HUES48 (cell line): ENCODE results near the gene STK24.
"Not testable (repeated sequence)": the region's sequence is repeated elsewhere in the genome, so short reads cannot be mapped to it uniquely, and the experiment has no call there.

Experiments
- H3K27ac ChIP-seq: one replicate; pipeline ENCODE4 v1.7.0; 2013; ENCODE audit warnings: low read depth, low read length, inconsistent platforms
- H3K27me3 ChIP-seq: 2 replicates; pipeline ENCODE4 v1.6.1; 2013; ENCODE audit warnings: mild to moderate bottlenecking, low read length; ENCODE audit not compliant: control insufficient read depth, insufficient read depth
- H3K36me3 ChIP-seq: 2 replicates; pipeline ENCODE4 v1.6.1; 2013; ENCODE audit warnings: low read length; ENCODE audit not compliant: control insufficient read depth, insufficient read depth
- H3K4me1 ChIP-seq: 2 replicates; pipeline ENCODE4 v1.6.1; 2013; ENCODE audit warnings: mild to moderate bottlenecking, low read length; ENCODE audit not compliant: control insufficient read depth, insufficient read depth
- H3K4me3 ChIP-seq: 2 replicates; pipeline ENCODE4 v1.5.1; 2013; ENCODE audit warnings: mild to moderate bottlenecking, low read depth, low read length
- H3K9ac ChIP-seq: 2 replicates; pipeline ENCODE4 v1.6.1; 2013; ENCODE audit warnings: mild to moderate bottlenecking, low read depth, low read length, moderate library complexity
- H3K9me3 ChIP-seq: 2 replicates; pipeline ENCODE4 v1.6.1; 2013; ENCODE audit warnings: low read length; ENCODE audit not compliant: control insufficient read depth, insufficient read depth

Gene STK24

DNA sequence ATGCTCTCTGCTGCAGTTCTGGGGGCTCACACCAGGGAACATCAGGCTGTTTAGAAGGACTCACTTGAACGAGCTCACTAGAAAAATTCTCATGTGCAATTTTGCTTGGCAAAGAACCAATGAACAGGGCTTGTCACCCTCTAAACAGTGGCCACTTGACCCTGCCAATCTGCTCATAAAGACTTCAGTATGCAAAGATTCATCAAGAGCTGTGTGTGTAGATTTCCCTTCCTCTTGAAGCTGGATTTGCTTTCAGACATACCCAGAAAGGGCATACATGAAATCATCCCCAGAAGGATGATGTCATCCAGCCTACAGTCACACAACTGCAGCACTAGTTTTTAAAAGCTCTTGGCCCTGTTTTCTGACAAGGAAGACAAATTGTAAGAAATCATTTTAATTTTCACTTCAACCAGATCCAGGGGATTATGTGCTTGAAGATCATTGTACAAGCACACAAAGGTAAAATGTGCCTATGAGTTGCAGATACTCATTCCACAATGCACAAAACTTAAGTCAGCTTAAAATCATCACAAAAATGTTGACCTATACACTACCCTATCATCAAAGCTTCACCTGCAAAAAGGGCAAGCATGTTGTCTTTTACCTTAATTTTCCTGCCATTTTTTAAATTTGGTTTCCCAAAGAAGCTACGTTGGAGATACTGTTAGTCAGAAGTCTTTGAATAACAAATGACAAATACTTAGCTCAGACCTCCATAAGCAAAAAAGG lies 5.2 kb upstream of the STK24 start:
- no peaks in the 10 kb centered on the region for H3K36me3 ChIP-seq
- H3K9me3 ChIP-seq, result no peaks in the 10 kb centered on the region
- H3K27me3 ChIP-seq, result no peaks in the 10 kb centered on the region
- H3K4me3 ChIP-seq, result no peak overlapping the region
- H3K4me1 ChIP-seq, result peaks cover 16% of the 10 kb centered on the region
- H3K27ac ChIP-seq, result no peak overlapping the region
- H3K9ac ChIP-seq, result no peak overlapping the region

DNA sequence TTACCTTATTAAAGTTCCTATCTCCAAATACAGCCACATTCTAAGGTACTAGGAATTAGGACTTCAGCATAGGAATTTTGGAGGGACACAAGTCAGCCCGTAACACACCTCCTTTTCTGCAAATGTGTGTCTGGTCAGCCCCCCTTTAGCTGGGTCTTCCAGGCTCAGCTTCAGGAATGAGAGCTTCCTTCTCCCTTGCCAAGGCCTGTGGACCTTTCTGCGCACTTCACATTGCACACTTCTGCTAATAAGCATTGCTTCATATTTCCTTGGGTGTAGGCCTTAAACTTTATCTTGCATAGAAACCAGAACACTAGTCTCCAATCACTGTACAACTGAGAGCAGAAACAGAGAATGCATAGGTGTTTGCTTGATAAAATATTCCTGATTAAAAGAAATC lies 4.5 kb upstream of the STK24 start:
- H3K27me3 ChIP-seq, result no peaks in the 10 kb centered on the region
- H3K9ac ChIP-seq, result no peak overlapping the region
- no peaks in the 10 kb centered on the region for H3K9me3 ChIP-seq
- H3K4me3 ChIP-seq, result no peak overlapping the region
- H3K36me3 ChIP-seq, result no peaks in the 10 kb centered on the region
- H3K4me1 ChIP-seq, result peaks cover 16% of the 10 kb centered on the region
- H3K27ac ChIP-seq, result no peak overlapping the region

DNA sequence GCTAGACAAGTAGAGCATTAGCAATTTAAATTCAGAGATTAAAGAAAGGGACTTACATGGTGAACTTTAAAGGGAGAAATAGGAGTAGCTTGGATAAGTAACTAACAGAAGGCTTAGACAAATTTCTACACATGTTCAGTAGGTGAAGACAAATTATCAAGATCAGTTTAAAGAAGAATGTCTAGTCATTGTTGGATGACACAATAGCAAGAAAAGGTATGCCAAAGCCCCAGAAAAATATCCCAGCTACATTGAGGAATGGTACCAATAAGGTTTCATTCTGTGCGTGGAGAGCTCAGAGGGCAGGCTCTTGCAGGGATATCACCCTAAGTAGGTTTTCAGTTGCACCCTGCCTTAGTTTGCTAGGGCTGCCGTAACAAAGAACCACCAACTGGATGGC lies 3.5 kb upstream of the STK24 start:
- H3K27ac ChIP-seq, result no peak overlapping the region
- H3K4me3 ChIP-seq, result no peak overlapping the region
- no peak overlapping the region for H3K9ac ChIP-seq
- peaks cover 18% of the 10 kb centered on the region for H3K4me1 ChIP-seq
- no peaks in the 10 kb centered on the region for H3K36me3 ChIP-seq
- no peaks in the 10 kb centered on the region for H3K27me3 ChIP-seq
- no peaks in the 10 kb centered on the region for H3K9me3 ChIP-seq

DNA sequence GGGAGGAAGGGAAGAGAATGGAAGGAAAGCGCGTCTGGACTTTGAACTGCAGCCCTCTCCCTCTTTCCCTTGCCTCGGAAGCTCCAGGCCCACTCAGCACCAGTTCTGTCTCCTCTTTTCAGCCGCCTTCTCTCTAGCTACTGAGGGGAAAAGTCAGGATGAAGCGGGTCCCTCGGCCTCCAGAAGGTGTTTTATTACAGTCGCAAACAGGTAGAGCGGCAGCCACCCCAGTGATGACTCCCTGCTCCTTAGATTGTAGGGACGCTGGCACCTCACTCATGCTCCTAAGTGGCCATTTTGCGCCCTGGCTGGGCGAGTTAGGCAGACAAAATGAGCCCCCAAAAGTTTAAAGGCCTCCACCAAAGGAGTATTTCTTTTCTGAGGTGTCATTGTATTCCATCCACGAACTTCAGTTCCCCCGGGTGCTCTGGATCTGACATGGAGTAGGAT lies 954 bp upstream of the STK24 start:
- Histone ChIP-seq H3K4me1 (peaks cover 41% of the 10 kb centered on the region), H3K27me3 (no peaks in the 10 kb centered on the region), H3K9me3 (no peaks in the 10 kb centered on the region), H3K27ac (peak overlapping the region; percentile 94), H3K4me3 (peak overlapping the region; percentile 71), H3K36me3 (no peaks in the 10 kb centered on the region), H3K9ac (peak overlapping the region; percentile 82)

DNA sequence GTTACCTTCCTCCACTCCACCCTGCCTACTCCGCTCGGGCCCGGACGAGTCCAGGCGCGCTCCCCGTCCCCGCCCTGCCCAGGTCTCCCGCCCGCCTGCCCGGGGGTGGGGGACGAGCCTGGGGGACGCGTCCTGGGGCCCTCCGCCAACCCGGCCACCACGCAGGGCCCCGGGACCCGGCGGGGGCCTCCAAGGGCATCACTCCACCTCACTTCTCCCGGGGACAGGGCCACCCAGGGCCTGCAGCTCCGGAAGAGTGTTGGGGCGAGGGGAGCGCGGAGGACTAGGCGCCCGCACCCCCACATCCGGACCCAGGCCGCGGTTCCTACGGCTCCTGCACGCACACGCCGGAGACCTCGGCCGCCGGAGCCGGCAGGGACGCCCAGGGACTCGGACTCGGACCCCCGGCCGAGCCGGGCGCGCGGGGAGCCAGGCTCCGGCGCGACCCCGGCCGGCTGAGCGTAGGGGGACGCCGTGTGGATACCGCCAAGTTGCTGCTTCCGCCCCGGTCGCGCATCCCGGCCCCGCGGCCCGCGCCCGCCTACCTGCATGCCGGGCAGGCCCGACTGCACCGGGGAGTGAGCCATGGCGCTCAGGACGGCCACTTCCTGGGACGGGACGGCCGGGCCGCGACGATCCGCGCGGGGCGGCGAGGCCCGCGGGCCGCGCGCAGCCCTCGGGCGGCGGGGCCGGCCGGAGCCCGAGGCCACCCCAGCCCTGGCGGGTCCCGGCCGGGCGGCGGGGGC lies 534 bp downstream of the STK24 start:
- no peaks in the 10 kb centered on the region for H3K36me3 ChIP-seq

DNA sequence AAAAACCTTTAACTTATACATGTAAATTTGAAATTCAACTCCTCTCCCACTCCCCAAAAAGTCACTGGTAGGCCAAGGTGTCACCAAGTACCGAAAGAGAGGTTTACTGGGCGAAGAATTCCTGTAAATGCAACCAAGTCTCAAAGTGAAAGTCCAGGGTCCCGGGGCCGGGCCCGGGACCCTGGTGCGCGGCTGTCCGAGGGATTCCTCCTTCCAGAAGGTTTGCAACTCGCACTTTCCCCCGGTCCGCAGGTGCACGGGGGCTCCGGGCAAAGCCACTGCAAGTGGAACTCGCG lies 1.1 kb downstream of the STK24 start:
- Histone ChIP-seq H3K27me3 (no peaks in the 10 kb centered on the region), H3K9ac (peak overlapping the region; percentile 78), H3K9me3 (no peaks in the 10 kb centered on the region), H3K4me1 (peaks cover 57% of the 10 kb centered on the region), H3K4me3 (peak overlapping the region; percentile 83), H3K27ac (no peak overlapping the region), H3K36me3 (no peaks in the 10 kb centered on the region)

More for the DNA sequence above, 534 bp downstream of the STK24 start:
- Histone ChIP-seq H3K9me3 (no peaks in the 10 kb centered on the region), H3K27ac (peak overlapping the region; percentile 71), H3K9ac (peak overlapping the region; percentile 78), H3K27me3 (no peaks in the 10 kb centered on the region), H3K4me3 (peak overlapping the region; percentile 83), H3K4me1 (peaks cover 52% of the 10 kb centered on the region)

DNA sequence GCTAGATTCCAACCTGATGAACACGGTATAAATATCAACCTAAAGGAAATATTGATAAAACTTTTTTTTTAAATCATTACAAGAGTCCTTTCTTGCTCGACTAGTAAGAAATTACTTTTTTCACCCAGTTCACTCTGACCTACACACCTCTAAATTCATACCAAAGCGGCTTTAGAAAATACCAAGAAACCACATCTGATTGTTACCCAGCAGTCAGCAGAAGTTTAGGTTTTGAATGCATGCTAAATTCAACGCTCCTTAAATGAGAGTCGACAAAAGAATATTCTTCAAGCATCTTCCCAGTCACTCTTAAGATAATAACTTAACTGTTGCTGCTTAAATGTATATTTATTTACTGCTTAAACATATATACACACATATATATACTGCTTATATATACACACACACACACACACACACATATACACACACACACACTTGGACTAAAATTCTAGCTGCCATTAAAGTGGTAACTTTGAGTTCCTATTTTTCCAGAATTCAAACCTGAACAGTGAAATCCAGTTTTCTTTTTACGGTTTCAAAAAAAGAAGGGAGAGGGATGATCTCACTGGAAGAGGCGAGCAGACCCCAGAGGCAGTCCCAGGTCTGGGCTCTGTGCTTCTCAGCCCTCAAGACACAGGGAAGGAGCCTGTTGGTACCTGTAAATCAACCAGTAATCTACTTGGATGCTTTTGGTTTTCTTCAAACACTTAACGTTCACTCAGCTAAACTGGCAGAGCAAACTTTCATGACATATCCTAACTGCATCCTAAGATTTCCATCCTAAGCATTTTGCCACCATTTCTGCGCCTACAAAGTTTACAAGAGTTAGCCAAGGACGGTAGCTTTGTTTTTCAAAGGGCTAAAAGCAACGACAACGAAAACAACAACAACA lies 1.7 kb downstream of the STK24 start:
- no peaks in the 10 kb centered on the region for H3K27me3 ChIP-seq
- H3K9me3 ChIP-seq, result no peaks in the 10 kb centered on the region
- peak overlapping the region; percentile 78 for H3K9ac ChIP-seq
- no peak overlapping the region for H3K27ac ChIP-seq
- peak overlapping the region; percentile 83 for H3K4me3 ChIP-seq
- peaks cover 62% of the 10 kb centered on the region for H3K4me1 ChIP-seq
- no peaks in the 10 kb centered on the region for H3K36me3 ChIP-seq

DNA sequence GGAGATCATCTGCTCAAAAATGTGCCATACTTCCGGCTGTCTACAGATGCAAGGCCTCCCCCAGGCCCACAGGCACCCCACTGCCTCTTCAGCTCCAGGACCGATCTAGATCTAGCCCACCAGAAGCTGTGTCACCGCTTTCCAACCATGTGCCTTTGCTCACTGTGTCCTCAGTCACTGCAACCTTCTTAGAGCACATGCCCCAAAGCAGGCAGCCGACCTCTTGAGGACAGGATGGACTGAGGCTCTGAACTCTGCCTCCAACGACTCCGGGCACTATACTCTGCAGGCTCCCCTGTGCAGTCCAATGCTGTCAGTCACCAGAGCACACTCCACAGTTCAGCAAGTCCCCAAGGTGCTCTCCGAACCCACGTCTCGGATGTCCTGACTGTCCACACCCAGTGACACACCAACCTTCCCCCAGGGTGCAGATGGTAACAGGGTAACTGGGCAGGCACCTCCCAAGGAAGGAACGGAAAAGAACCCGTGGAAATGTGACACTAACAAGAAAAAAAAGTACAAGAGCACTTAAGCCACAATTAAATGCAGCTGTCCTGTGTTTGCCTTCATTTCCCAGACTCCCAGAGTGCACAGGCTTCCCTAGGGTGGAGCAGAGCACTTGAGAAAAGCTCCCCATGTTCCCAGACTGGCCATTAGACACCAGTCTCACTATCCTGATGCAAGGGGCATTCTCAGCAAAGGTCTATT lies 4.8 kb downstream of the STK24 start:
- no peaks in the 10 kb centered on the region for H3K36me3 ChIP-seq
- H3K27ac ChIP-seq, result no peak overlapping the region
- H3K9ac ChIP-seq, result no peak overlapping the region
- H3K27me3 ChIP-seq, result no peaks in the 10 kb centered on the region
- H3K4me3 ChIP-seq, result no peak overlapping the region
- no peaks in the 10 kb centered on the region for H3K9me3 ChIP-seq
- H3K4me1 ChIP-seq, result peaks cover 69% of the 10 kb centered on the region

DNA sequence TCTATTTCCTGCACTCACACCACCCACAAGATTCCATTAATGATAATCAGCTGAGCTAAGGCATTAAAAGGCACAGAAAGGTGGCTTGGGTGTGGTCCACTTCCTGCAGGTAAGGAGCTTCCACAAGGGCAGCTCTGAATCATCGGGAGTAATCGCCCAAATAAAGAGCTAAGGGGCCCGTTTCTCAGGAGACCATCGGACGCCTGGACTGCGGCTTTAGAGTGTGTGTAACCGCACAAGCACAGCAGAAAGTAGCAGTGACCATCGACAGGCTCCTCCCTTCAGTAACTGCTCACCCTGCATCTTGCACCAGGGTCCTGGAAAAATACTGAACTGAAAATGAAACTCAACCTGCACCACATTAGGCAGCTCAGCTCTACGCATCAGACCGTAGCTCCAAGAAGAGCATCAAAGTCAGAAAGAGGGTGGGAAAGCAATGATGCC lies 6.0 kb downstream of the STK24 start:
- H3K9me3 ChIP-seq, result no peaks in the 10 kb centered on the region
- no peak overlapping the region for H3K4me3 ChIP-seq
- no peaks in the 10 kb centered on the region for H3K27me3 ChIP-seq
- H3K4me1 ChIP-seq, result peaks cover 81% of the 10 kb centered on the region
- no peak overlapping the region for H3K9ac ChIP-seq
- no peak overlapping the region for H3K27ac ChIP-seq
- H3K36me3 ChIP-seq, result no peaks in the 10 kb centered on the region

DNA sequence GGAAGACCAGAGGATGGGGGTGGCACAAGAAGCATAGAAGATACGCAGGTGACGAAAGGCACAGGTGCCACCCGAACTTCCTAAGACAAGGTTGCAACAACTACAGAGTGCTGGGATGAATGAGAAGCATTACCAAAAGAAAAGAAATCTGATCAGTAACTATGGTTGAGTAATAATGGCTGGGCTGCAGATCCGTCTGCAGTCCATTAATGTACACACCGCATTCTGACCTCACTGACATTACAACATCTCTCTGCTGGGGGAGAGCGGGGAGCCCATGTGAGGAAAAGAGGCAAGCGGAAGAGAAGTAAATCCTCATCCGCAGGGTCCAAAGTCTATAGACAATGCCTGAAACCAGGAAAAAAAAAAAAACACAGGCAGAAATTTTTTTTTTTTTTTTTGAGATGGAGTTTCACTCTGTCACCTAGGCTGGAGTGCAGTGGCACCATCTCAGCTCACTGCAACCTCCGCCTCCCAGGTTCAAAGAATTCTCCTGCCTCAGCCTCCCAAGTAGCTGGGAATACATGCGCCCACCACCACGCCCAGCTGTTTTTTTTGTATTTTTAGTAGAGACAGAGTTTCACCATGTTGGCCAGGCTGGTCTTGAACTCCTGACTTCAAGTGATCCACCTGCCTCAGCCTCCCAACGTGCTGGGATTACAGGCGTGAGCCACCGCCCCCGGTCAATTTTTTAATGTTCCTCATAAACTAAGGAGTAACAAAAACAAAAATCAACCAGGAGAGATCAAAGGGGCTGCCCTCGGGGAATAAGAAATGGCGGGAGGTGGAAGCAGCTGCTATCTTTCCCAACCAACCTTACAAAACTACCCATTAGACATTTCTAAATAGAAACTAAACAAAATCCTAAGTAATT lies 7.2 kb downstream of the STK24 start:
- not testable (repeated sequence) for H3K9me3 ChIP-seq, H3K9ac ChIP-seq, H3K36me3 ChIP-seq, H3K4me3 ChIP-seq, H3K27me3 ChIP-seq
- Histone ChIP-seq H3K4me1 (peaks cover 76% of the 10 kb centered on the region), H3K27ac (peak overlapping the region; percentile 11)
